Adrenal gland (tissue), 12 donors: ENCODE data around the gene DKK2. TPM values are rescaled to one million over a fixed set of nuclear protein-coding genes. Genes with fewer than 3 reads are reported as not detected.

Source experiments
- DNase-seq, 7 donors: peaks; one replicate each; pipeline ENCODE4 v3.0.0-alpha.2; 2019 to 2020
- H3K27ac ChIP-seq, 5 donors: fragments of 200-600 bp; sonication (generic) in 4 of 5; 1 replicate in 3 of 5; 2 replicates in 2 of 5; pipeline versions ENCODE4 v1.5.1 to v1.8.0; 2016 to 2020; ENCODE audit warnings: mild to moderate bottlenecking in 1 of 5
- H3K27me3 ChIP-seq: fragments of 200-600 bp; 2 replicates; pipeline ENCODE4 v1.8.0; 2021
- H3K36me3 ChIP-seq, 2 donors: fragments of 200-600 bp; replicated peaks in 1 of 2; 1 replicate in 1 of 2; 2 replicates in 1 of 2; pipeline versions ENCODE4 v1.5.1 to v1.8.0; 2018 to 2022
- H3K4me1 ChIP-seq, 2 donors: fragments of 200-600 bp; replicated peaks in 1 of 2; 1 replicate in 1 of 2; 2 replicates in 1 of 2; pipeline versions ENCODE4 v1.5.1 to v1.8.0; 2018 to 2021
- H3K4me3 ChIP-seq, 4 donors: fragments of 200-600 bp; sonication (generic) in 3 of 4; one replicate each; pipeline ENCODE4 v1.5.1; 2016 to 2018
- H3K9me3 ChIP-seq, 3 donors: fragments of 200-600 bp; sonication (generic) in 1 of 3; replicated peaks in 1 of 3; 1 replicate in 2 of 3; 2 replicates in 1 of 3; pipeline versions ENCODE4 v1.5.1 to v1.8.0; 2016 to 2021
- CTCF ChIP-seq, 6 experiments: fragments of 450-650 bp in 4 of 6; fragments of 200-600 bp in 2 of 6; sonication (generic) in 1 of 6; IDR thresholded peaks; 1 replicate in 5 of 6; 2 replicates in 1 of 6; pipeline versions ENCODE4 v1.5.1 to v1.8.0; 2016 to 2021; ENCODE audit warnings: antibody characterized with exemption in 6 of 6, mild to moderate bottlenecking in 2 of 6, moderate library complexity in 1 of 6
- POLR2A ChIP-seq, 2 donors: fragments of 450-650 bp; IDR thresholded peaks; one replicate each; pipeline ENCODE4 v1.6.1; 2017; ENCODE audit warnings: antibody characterized with exemption in 2 of 2, mild to moderate bottlenecking in 2 of 2, moderate library complexity in 1 of 2
- WGBS, 4 donors: extraction: QIAGEN DNeasy Blood & Tissue Kit in 2 of 4; methylation state at CpG; one replicate each; pipeline versions ENCODE4 v1.1.5 to v1.1.7; 2013 to 2017; 5-methylcytosine and 5-hydroxymethylcytosine counted together
- intact Hi-C, 2 donors: fragments of 100-400 bp; cut with DNase I; formaldehyde crosslinking; loops; one replicate each; pipeline versions ENCODE4 v1.14.1 to v1.15.0; 2022 to 2023
- polyA plus RNA-seq, 3 donors: library from polyadenylated mRNA; stranded (reverse); fragments of 200-250 nt in 2 of 3; fragments of 350-450 nt in 1 of 3; fragmentation: Illumina TruSeq in 1 of 3; extraction: RNeasy Lipid Tissue Mini Kit (QIAGEN cat#74804) in 1 of 3; gene quantifications; one replicate each; pipeline ENCODE4 v1.2.3, GENCODE V29; 2013 to 2014
- total RNA-seq, 9 donors: library from RNA; depleted of rRNA in 4 of 9; stranded (reverse); fragments of >200 nt in 4 of 9; fragments of 120-200 nt in 1 of 9; fragmentation: NEBNext Ultra II Directional in 1 of 9; extraction: Animal tissue kit (Norgen Biotek cat#: 25700) in 1 of 9; gene quantifications; one replicate each; pipeline versions ENCODE4 v1.1.0 to v1.2.4, GENCODE V29; 2013 to 2023
- donor health status: healthy with polysubstance abuse.
- donor health status: Bipolar disorder and iron deficiency.
- donor health status: DM: yes; HTN: yes; CAD: no.
- donor health status: DM: no; HTN: no; CAD: no.
- donor health status: DM: no; HTN: no; CAD: no.
- donor health status: DM: yes; HTN: yes; CAD: no.

Gene DKK2
- total and polyA plus RNA-seq, 12 donors = 0.14 to 9.9 (median 0.63) TPM

- TF ChIP-seq CTCF (IDR thresholded peaks at IDR 0.05) = no peak
- no peak for TF ChIP-seq POLR2A (IDR thresholded peaks at IDR 0.05)
- no peaks in the 10 kb centered on the region for H3K9me3 ChIP-seq
- intact Hi-C loops = no loop called here
- H3K27ac ChIP-seq = no peak overlapping the region
- no peaks in the 10 kb centered on the region for H3K36me3 ChIP-seq
- H3K4me1 ChIP-seq = no peaks in the 10 kb centered on the region
- DNase-seq = no peak
- H3K4me3 ChIP-seq = no peak overlapping the region
- no peaks in the 10 kb centered on the region for H3K27me3 ChIP-seq
Measured at GRCh38 chr4:106981431-106981830, 54.7 kb downstream of the DKK2 start.

- Histone ChIP-seq H3K9me3 (no peaks in the 10 kb centered on the region), H3K27ac (no peak overlapping the region), H3K4me3 (no peak overlapping the region), H3K27me3 (no peaks in the 10 kb centered on the region), H3K36me3 (no peaks in the 10 kb centered on the region), H3K4me1 (no peaks in the 10 kb centered on the region)
- intact Hi-C loops = no loop called here
- DNase-seq = no peak
- WGBS, 4 donors = 81 to 84% (median 82%) methylated on average over 4 of the region's 4 CpGs
- TF ChIP-seq CTCF (IDR thresholded peaks at IDR 0.05) (no peak), POLR2A (IDR thresholded peaks at IDR 0.05) (no peak)
Measured at GRCh38 chr4:106979476-106979875, 56.6 kb downstream of the DKK2 start.

GRCh38 chr4:106978046-106978774, 57.9 kb downstream of the DKK2 start:
- no peaks in the 10 kb centered on the region for H3K27me3 ChIP-seq
- intact Hi-C loops = no loop called here
- H3K4me1 ChIP-seq = no peaks in the 10 kb centered on the region
- WGBS, 4 donors = 71 to 83% (median 74%) methylated on average over 10 to 14 of the region's 14 CpGs
- H3K9me3 ChIP-seq = no peaks in the 10 kb centered on the region
- H3K27ac ChIP-seq = no peak overlapping the region
- TF ChIP-seq CTCF (IDR thresholded peaks at IDR 0.05) (no peak), POLR2A (IDR thresholded peaks at IDR 0.05) (no peak)
- no peak for DNase-seq
- no peaks in the 10 kb centered on the region for H3K36me3 ChIP-seq
- H3K4me3 ChIP-seq = no peak overlapping the region

GRCh38 chr4:106971636-106972035, 64.5 kb downstream of the DKK2 start:
- no peak overlapping the region for H3K27ac ChIP-seq
- 81 to 97% (median 90%) methylated on average over 1 of the region's 1 CpG for WGBS, 4 donors
- no peak for TF ChIP-seq POLR2A (IDR thresholded peaks at IDR 0.05)
- no peak for TF ChIP-seq CTCF (IDR thresholded peaks at IDR 0.05)
- no peak for DNase-seq
- H3K4me3 ChIP-seq = no peak overlapping the region
- no peaks in the 10 kb centered on the region for H3K9me3 ChIP-seq
- no peaks in the 10 kb centered on the region for H3K27me3 ChIP-seq
- no peaks in the 10 kb centered on the region for H3K4me1 ChIP-seq
- no peaks in the 10 kb centered on the region for H3K36me3 ChIP-seq
- intact Hi-C loops = no loop called here
